Body of pancreas (tissue), 4 donors: Measurements from ENCODE around the gene WNT3A.
"Not testable (repeated sequence)": the region's sequence is repeated elsewhere in the genome, so short reads cannot be mapped to it uniquely, and the experiment has no call there.

Source experiments
- POLR2A ChIP-seq, 3 donors: fragments of 450-650 bp; IDR thresholded peaks; one replicate each; pipeline ENCODE4 v1.6.1; 2016; ENCODE audit warnings: antibody characterized with exemption in 3 of 3, mild to moderate bottlenecking in 2 of 3
- TF ChIP-seq, protein P1 (sequence below), 7 experiments: fragments of 450-650 bp in 4 of 7; fragments of 200-600 bp in 3 of 7; sonication (generic) in 3 of 7; IDR thresholded peaks; one replicate each; pipeline ENCODE4 v1.5.1; 2016 to 2019; ENCODE audit warnings: antibody characterized with exemption in 7 of 7

DNA sequence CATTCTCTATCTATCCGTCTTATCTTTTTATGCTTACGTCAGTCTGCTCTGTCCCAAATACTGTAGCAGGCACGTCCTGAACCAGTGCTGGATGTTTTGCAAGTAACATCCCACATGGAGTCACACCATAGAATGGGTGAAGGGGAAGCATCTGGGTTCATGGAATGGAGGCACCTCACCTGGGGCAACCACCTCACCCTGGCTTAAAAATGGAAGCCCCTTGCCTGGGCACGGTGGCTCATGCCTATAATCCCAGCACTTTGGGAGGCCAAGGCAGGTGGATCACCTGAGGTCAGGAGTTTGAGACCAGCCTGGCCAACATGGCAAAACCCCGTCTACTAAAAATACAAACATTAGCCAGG is 12.9 kb downstream of the WNT3A start:
- TF ChIP-seq, protein P1, sequence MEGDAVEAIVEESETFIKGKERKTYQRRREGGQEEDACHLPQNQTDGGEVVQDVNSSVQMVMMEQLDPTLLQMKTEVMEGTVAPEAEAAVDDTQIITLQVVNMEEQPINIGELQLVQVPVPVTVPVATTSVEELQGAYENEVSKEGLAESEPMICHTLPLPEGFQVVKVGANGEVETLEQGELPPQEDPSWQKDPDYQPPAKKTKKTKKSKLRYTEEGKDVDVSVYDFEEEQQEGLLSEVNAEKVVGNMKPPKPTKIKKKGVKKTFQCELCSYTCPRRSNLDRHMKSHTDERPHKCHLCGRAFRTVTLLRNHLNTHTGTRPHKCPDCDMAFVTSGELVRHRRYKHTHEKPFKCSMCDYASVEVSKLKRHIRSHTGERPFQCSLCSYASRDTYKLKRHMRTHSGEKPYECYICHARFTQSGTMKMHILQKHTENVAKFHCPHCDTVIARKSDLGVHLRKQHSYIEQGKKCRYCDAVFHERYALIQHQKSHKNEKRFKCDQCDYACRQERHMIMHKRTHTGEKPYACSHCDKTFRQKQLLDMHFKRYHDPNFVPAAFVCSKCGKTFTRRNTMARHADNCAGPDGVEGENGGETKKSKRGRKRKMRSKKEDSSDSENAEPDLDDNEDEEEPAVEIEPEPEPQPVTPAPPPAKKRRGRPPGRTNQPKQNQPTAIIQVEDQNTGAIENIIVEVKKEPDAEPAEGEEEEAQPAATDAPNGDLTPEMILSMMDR (IDR thresholded peaks at IDR 0.05), result not testable (repeated sequence)
- TF ChIP-seq POLR2A (IDR thresholded peaks at IDR 0.05), result not testable (repeated sequence)
